BLaER1 treated with 17β-estradiol and CSF1 and Interleukin-3, amounts not matched to agents 10 nM and 100 nM (cell line): ENCODE measurements around the gene C16orf89.
A peak's percentile ranks its signal among the peaks of the same experiment; 100 is the strongest.

Source experiments
- H3K27ac ChIP-seq, 11 experiments: shearing (Covaris generic); formaldehyde crosslinking; 2 replicates each; pipeline ENCODE4 v1.8.1; 2022
- H3K27me3 ChIP-seq, 11 experiments: shearing (Covaris generic); formaldehyde crosslinking; 2 replicates each; pipeline ENCODE4 v1.8.1; 2022
- H3K36me3 ChIP-seq, 11 experiments: shearing (Covaris generic); formaldehyde crosslinking; 2 replicates each; pipeline ENCODE4 v1.8.1; 2022
- H3K4me1 ChIP-seq, 10 experiments: shearing (Covaris generic); formaldehyde crosslinking; 2 replicates each; pipeline ENCODE4 v1.8.1; 2022
- H3K4me2 ChIP-seq, 11 experiments: shearing (Covaris generic); formaldehyde crosslinking; 2 replicates each; pipeline ENCODE4 v1.8.1; 2022
- H3K4me3 ChIP-seq, 10 experiments: shearing (Covaris generic); formaldehyde crosslinking; 2 replicates each; pipeline ENCODE4 v1.8.1; 2022
- H3K9ac ChIP-seq, 11 experiments: shearing (Covaris generic); formaldehyde crosslinking; 2 replicates each; pipeline ENCODE4 v1.8.1; 2022
- H3K9me3 ChIP-seq, 11 experiments: shearing (Covaris generic); formaldehyde crosslinking; replicated peaks in 1 of 11; 2 replicates each; pipeline ENCODE4 v1.8.1; 2022
- H4K20me1 ChIP-seq, 11 experiments: shearing (Covaris generic); formaldehyde crosslinking; 2 replicates each; pipeline ENCODE4 v1.8.1; 2022
- Cebpa-rat ChIP-seq, 11 experiments: shearing (Covaris generic); IDR thresholded peaks; 2 replicates each; pipeline ENCODE4 v1.8.1; 2022

The C16orf89 gene

GRCh38 chr16:5044011-5044540 lies 21.7 kb downstream of the C16orf89 start:
- Histone ChIP-seq H3K4me2 (no peak overlapping the region), H3K27me3 (peaks cover 0 to 16% (median 7%) of the 10 kb centered on the region in 11 experiments; a peak in 9 of 22 replicates), H3K36me3 (0 out of 22 replicates have a peak, but pooled peaks cover 0 to 10% (median 0%) of the 10 kb centered on the region in 11 experiments), H3K9me3 (peaks cover 0 to 13% (median 0%) of the 10 kb centered on the region in 11 experiments; a peak in 3 of 22 replicates), H3K4me3 (no peak overlapping the region), H4K20me1 (peaks cover 0 to 7% (median 0%) of the 10 kb centered on the region in 11 experiments; a peak in 1 of 22 replicates), H3K27ac (no peak overlapping the region), H3K9ac (no peak overlapping the region), H3K4me1 (peaks cover 0 to 8% (median 0%) of the 10 kb centered on the region in 10 experiments; a peak in 2 of 20 replicates)
- no peak for TF ChIP-seq Cebpa-rat (IDR thresholded peaks at IDR 0.05)

DNA sequence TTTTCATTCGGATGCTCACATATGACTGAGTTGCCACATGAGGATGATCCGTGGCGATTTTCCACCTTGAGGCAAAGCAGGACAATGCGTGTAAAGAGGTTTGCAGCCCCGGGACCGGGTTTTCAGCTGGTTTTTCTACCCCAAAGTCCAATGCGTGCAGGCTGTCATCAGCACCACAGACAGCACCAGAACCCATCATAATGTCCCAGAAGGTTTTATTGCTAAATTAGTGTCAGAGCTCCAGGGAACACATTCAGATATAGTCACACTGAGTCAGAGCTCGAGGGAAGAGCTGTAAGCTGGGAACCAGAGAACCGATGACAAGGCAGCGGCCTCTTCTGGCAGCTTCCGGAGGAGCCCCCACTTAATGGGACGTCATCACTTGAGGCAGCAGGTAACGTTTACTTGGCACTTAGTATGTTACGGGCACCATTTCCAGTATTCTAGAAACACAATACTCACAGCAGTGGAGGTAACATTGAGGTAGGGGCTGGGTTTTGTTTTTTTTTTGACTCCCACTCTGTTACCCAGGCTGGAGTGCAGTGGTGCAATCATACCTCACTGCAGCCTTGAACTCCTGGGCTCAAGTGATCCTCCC lies 23.1 kb downstream of the C16orf89 start:
- Histone ChIP-seq H3K27me3 (peaks cover 0 to 16% (median 7%) of the 10 kb centered on the region in 11 experiments; a peak in 9 of 22 replicates), H3K9ac (no peak overlapping the region), H3K4me1 (peaks cover 0 to 8% (median 0%) of the 10 kb centered on the region in 10 experiments; a peak in 2 of 20 replicates), H3K27ac (no peak overlapping the region), H4K20me1 (peaks cover 0 to 7% (median 0%) of the 10 kb centered on the region in 11 experiments; a peak in 1 of 22 replicates), H3K4me3 (no peak overlapping the region), H3K36me3 (no peaks in the 10 kb centered on the region), H3K9me3 (no peaks in the 10 kb centered on the region), H3K4me2 (no peak overlapping the region)
- TF ChIP-seq Cebpa-rat (IDR thresholded peaks at IDR 0.05): no peak

DNA sequence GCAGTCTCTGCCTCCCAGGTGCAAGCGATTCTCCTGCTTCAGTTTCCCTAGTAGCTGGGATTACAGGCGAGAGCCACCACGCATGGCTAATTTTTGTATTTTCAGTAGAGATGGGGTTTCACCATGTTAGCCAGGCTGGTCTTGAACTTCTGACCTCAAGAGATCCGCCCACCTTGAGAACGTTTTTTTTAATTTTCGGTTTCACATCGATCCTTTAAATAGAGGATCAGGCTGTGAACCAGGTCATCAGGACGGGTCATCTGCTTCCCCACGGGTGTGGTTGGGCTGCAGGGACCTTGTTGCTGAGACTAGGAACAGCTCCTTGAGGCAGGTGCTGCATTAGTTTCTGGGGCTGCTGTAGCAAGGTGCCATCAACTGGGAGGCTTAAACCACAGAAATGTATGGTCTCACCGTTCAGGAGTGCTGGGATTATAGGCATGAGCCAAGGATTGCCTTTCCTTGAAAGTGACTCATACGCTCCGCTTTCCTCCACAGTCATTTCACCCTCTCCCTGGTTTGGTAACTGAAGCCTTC lies 24.1 kb downstream of the C16orf89 start:
- Histone ChIP-seq H3K9ac (no peak overlapping the region), H3K4me2 (no peak overlapping the region), H3K36me3 (no peaks in the 10 kb centered on the region), H3K27me3 (peaks cover 0 to 16% (median 7%) of the 10 kb centered on the region in 11 experiments; a peak in 9 of 22 replicates), H3K27ac (no peak overlapping the region), H3K4me1 (peaks cover 0 to 2% (median 0%) of the 10 kb centered on the region in 10 experiments; a peak in 2 of 20 replicates), H3K4me3 (no peak overlapping the region), H3K9me3 (no peaks in the 10 kb centered on the region), H4K20me1 (peaks cover 0 to 7% (median 0%) of the 10 kb centered on the region in 11 experiments; a peak in 1 of 22 replicates)
- no peak for TF ChIP-seq Cebpa-rat (IDR thresholded peaks at IDR 0.05)

- Histone ChIP-seq H3K4me1 (peaks cover 0 to 9% (median 0%) of the 10 kb centered on the region in 10 experiments; a peak in 2 of 20 replicates), H3K9me3 (no peaks in the 10 kb centered on the region), H4K20me1 (peaks cover 0 to 7% (median 0%) of the 10 kb centered on the region in 11 experiments; a peak in 1 of 22 replicates), H3K9ac (no peak overlapping the region), H3K4me3 (no peak overlapping the region), H3K27me3 (peaks cover 0 to 16% (median 7%) of the 10 kb centered on the region in 11 experiments; a peak in 9 of 22 replicates), H3K4me2 (no peak overlapping the region), H3K36me3 (no peaks in the 10 kb centered on the region), H3K27ac (no peak overlapping the region)
- TF ChIP-seq Cebpa-rat (IDR thresholded peaks at IDR 0.05): no peak
These were observed 25.3 kb downstream of the C16orf89 start for GRCh38 chr16:5040451-5040850.

DNA sequence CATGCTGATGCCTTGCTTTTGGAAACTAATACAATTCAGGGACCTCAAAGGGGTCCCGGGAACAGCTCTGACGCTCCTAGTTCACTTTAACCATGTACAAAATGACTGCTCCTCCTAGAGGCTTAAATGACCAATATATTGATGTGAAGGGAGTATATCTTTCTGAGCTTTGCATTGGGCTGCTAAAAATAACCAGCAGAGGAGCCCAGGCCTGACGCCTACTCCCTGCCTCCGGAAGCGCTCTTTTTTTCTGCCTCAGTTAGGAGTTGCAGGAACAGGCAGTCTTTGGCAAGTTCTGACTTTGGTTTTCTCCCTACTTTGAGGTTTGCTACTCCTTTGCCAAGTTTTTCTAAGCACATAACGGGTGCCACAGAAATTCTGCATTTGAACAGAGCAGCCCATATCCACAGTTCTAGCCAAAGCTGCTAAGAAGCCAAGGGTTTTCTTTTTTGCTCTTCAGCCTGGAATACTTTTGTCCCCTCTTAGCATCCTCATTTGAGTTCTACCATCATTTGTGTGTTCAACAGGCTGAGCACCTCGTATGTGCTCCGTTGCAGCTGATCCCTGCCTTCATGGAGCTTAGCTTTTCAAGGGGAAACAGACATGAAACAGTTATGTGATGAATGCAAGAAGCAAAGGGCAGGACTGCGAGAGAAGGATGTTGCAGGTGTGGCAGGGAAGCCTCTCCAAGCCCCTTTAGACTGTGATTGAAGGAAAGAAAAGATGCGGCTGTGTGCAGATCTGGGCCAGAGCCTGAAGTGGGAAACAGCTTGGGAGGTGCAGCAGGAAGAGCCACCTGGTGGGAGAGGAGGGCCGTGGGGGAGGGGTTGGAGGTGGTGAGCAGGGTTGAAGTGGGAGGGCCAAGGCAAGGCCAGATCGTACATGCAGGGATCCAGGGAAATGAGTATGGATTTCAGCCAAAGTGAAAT lies 29.3 kb downstream of the C16orf89 start:
- Histone ChIP-seq H3K9me3 (no peaks in the 10 kb centered on the region), H3K9ac (no peak overlapping the region), H3K4me1 (peaks cover 18 to 34% (median 22%) of the 10 kb centered on the region in 10 experiments), H4K20me1 (peaks cover 0 to 2% (median 0%) of the 10 kb centered on the region in 11 experiments; a peak in 1 of 22 replicates), H3K4me2 (no peak overlapping the region; a peak in 1 of 22 replicates), H3K36me3 (peaks cover 0 to 3% (median 0%) of the 10 kb centered on the region in 11 experiments; a peak in 4 of 22 replicates), H3K27me3 (peaks cover 0 to 13% (median 7%) of the 10 kb centered on the region in 11 experiments; a peak in 9 of 22 replicates), H3K4me3 (no peak overlapping the region), H3K27ac (no peak overlapping the region)
- no peak for TF ChIP-seq Cebpa-rat (IDR thresholded peaks at IDR 0.05)

GRCh38 chr16:5035909-5036227 lies 29.9 kb downstream of the C16orf89 start:
- Histone ChIP-seq H3K36me3 (peaks cover 0 to 9% (median 0%) of the 10 kb centered on the region in 11 experiments; a peak in 4 of 22 replicates), H3K9ac (0 out of 22 replicates have a peak overlapping the region, but pooled peaks of 1 of the 11 experiments have one; percentile 7), H3K4me1 (peaks cover 18 to 40% (median 22%) of the 10 kb centered on the region in 10 experiments), H3K27ac (no peak overlapping the region), H4K20me1 (peaks cover 0 to 8% (median 0%) of the 10 kb centered on the region in 11 experiments; a peak in 2 of 22 replicates), H3K27me3 (peaks cover 0 to 8% (median 5%) of the 10 kb centered on the region in 11 experiments; a peak in 9 of 22 replicates), H3K9me3 (no peaks in the 10 kb centered on the region), H3K4me3 (no peak overlapping the region), H3K4me2 (no peak overlapping the region)
- no peak for TF ChIP-seq Cebpa-rat (IDR thresholded peaks at IDR 0.05)

GRCh38 chr16:5034167-5034523 lies 31.6 kb downstream of the C16orf89 start:
- H3K9ac ChIP-seq: peak overlapping the region; percentile 84 to 95 (median 89)
- peak overlapping the region; percentile 71 to 95 (median 87); a peak in 20 of 22 replicates for H3K27ac ChIP-seq
- H3K9me3 ChIP-seq: no peaks in the 10 kb centered on the region
- H3K4me1 ChIP-seq: peaks cover 18 to 47% (median 22%) of the 10 kb centered on the region in 10 experiments
- no peak for TF ChIP-seq Cebpa-rat (IDR thresholded peaks at IDR 0.05)
- peaks cover 0 to 23% (median 0%) of the 10 kb centered on the region in 11 experiments; a peak in 7 of 22 replicates for H4K20me1 ChIP-seq
- peak overlapping the region; percentile 62 to 97 (median 88) for H3K4me3 ChIP-seq
- H3K4me2 ChIP-seq: peak overlapping the region; percentile 79 to 96 (median 93)
- H3K36me3 ChIP-seq: peaks cover 0 to 25% (median 13%) of the 10 kb centered on the region in 11 experiments; a peak in 13 of 22 replicates
- H3K27me3 ChIP-seq: no peaks in the 10 kb centered on the region
